Calu3 (cell line): Measurements from ENCODE around the gene SPATA31C1. TPM values are rescaled to one million over a fixed set of nuclear protein-coding genes. Genes with fewer than 3 reads are reported as not detected.

Experiments
- BruUV-seq: library from RNA; stranded (reverse); fragments of 400-500 nt; replicated peaks from 2 replicates; lab custom pipeline; 2021; lab: Mats Ljungman, UMichigan
- CTCF ChIA-PET: fragments of 300-600 bp; sonication (Branson Sonifier 250); formaldehyde crosslinking; loops from one replicate; lab custom pipeline; 2022; ENCODE audit warnings: antibody characterized with exemption; lab: Charles Lee
- DNase-seq: peaks from one replicate; pipeline ENCODE4 v3.0.0; 2022
- H3K27ac Mint-ChIP-seq: one replicate; pipeline ENCODE4 v1.8.0; 2022; ENCODE audit warnings: mixed read lengths; ENCODE audit not compliant: unreplicated experiment
- H3K27me3 Mint-ChIP-seq: one replicate; pipeline ENCODE4 v1.8.0; 2022; ENCODE audit warnings: mixed read lengths; ENCODE audit not compliant: unreplicated experiment
- H3K36me3 Mint-ChIP-seq: one replicate; pipeline ENCODE4 v1.8.0; 2022; ENCODE audit warnings: mild to moderate bottlenecking, moderate library complexity, mixed read lengths; ENCODE audit not compliant: insufficient read depth, unreplicated experiment
- H3K4me1 Mint-ChIP-seq: one replicate; pipeline ENCODE4 v1.8.0; 2022; ENCODE audit warnings: mild to moderate bottlenecking, low read depth, mixed read lengths; ENCODE audit not compliant: unreplicated experiment
- H3K4me3 Mint-ChIP-seq: one replicate; pipeline ENCODE4 v1.8.0; 2022; ENCODE audit warnings: mild to moderate bottlenecking, low read depth, moderate library complexity, mixed read lengths; ENCODE audit not compliant: unreplicated experiment
- H3K9me3 Mint-ChIP-seq: one replicate; pipeline ENCODE4 v1.8.0; 2022; ENCODE audit warnings: low read depth, mixed read lengths; ENCODE audit not compliant: unreplicated experiment
- CTCF ChIP-seq: fragments of 200-600 bp; IDR thresholded peaks from one replicate; pipeline ENCODE4 v1.8.0; 2022; ENCODE audit warnings: antibody characterized with exemption; ENCODE audit not compliant: unreplicated experiment
- intact Hi-C: fragments of 100-400 bp; cut with micrococcal nuclease; formaldehyde crosslinking; loops from one replicate; pipeline ENCODE4 v1.10.0; 2022; ENCODE audit not compliant: unreplicated experiment
- total RNA-seq: library from RNA; stranded (reverse); gene quantifications from 2 replicates; pipeline ENCODE4 v1.2.3, GENCODE V29; 2022

Gene SPATA31C1
- total RNA-seq, 1 experiment from 2014 or later, result not detected

- H3K27ac Mint-ChIP-seq, result no peak overlapping the region
- H3K36me3 Mint-ChIP-seq, result peaks cover 4% of the 10 kb centered on the region
- intact Hi-C loops, result no loop called here
- no peak overlapping the region for H3K4me3 Mint-ChIP-seq
- DNase-seq, result no peak
- BruUV-seq, result no TSS peak
- CTCF ChIA-PET, result no interaction called here
- H3K4me1 Mint-ChIP-seq, result no peaks in the 10 kb centered on the region
- no peaks in the 10 kb centered on the region for H3K9me3 Mint-ChIP-seq
- no peaks in the 10 kb centered on the region for H3K27me3 Mint-ChIP-seq
- TF ChIP-seq CTCF, result no peak
Observed at GRCh38 chr9:87963770-87964169, 46.0 kb downstream of the SPATA31C1 start.

DNA sequence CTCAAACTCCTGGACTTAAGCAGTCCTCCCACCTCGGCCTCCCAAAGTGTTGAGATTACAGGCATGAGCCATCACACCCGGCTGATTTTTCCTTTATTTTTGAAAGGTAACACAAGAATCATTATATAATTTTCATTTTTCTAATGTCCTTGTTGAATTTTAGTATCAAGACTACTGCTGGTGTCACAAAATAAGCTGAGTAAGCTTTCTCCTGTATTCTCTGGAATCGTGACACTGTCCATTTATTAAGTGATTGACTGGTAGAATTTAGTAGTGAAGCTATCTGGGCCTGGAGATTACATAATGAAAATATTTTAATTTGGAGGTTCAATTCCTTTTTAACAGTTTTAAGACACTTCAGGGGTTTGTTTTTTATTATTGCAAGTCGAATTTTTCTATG lies 47.1 kb downstream of the SPATA31C1 start:
- no peaks in the 10 kb centered on the region for H3K4me1 Mint-ChIP-seq
- H3K27me3 Mint-ChIP-seq, result no peaks in the 10 kb centered on the region
- peaks cover 5% of the 10 kb centered on the region for H3K36me3 Mint-ChIP-seq
- intact Hi-C loops, result no loop called here
- BruUV-seq, result no TSS peak
- H3K27ac Mint-ChIP-seq, result no peak overlapping the region
- DNase-seq, result no peak
- no peaks in the 10 kb centered on the region for H3K9me3 Mint-ChIP-seq
- no peak overlapping the region for H3K4me3 Mint-ChIP-seq
- TF ChIP-seq CTCF, result no peak
- CTCF ChIA-PET, result no interaction called here

GRCh38 chr9:87968155-87968554 lies 50.4 kb downstream of the SPATA31C1 start:
- no peak overlapping the region for H3K4me3 Mint-ChIP-seq
- no TSS peak for BruUV-seq

DNA sequence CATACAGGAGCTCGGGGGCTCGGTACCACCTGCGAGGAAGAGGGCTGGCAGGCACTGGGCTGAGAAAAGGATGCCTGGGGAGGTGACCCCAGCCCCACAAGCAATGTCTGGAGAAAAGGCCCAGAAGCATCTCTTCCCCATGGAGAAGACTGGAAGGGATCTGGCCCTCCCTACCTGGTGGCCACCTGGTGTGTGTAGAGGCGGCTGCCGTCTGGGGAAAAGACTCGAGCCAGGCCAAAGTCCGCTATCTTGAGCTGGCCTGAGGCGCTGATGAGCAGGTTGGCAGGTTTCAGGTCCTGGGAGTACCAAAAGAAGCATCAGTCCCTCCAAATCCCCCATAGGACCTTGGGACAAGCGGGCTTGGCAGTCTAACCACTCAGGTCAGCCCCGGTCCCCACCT lies 52.8 kb downstream of the SPATA31C1 start:
- Mint-ChIP-seq H3K27ac (no peak overlapping the region), H3K9me3 (no peaks in the 10 kb centered on the region), H3K27me3 (no peaks in the 10 kb centered on the region), H3K4me3 (no peak overlapping the region), H3K4me1 (no peaks in the 10 kb centered on the region), H3K36me3 (peaks cover 26% of the 10 kb centered on the region)
- CTCF ChIA-PET, result interaction anchor here (0.6 kb wide), 1 partner anchor 57 kb away, joined by 6 read pairs; no protein-coding TSS in a partner anchor
- TF ChIP-seq CTCF, result no peak
- BruUV-seq, result no TSS peak
- DNase-seq, result no peak
- intact Hi-C loops, result no loop called here

More at GRCh38 chr9:87968155-87968554, 50.4 kb downstream of the SPATA31C1 start:
- Mint-ChIP-seq H3K9me3 (no peaks in the 10 kb centered on the region), H3K27ac (no peak overlapping the region), H3K36me3 (peaks cover 7% of the 10 kb centered on the region), H3K4me1 (no peaks in the 10 kb centered on the region), H3K27me3 (no peaks in the 10 kb centered on the region)
- TF ChIP-seq CTCF, result no peak
- intact Hi-C loops, result no loop called here
- CTCF ChIA-PET, result no interaction called here
- DNase-seq, result no peak
